Stimulated activated CD4-positive, alpha-beta T cell treated with anti-CD3 and anti-CD28 coated beads, Interleukin-15, amount 100 ng/mL, for 48 hours (primary cell): ENCODE data around the gene NIFK.
"Not testable (repeated sequence)": the region's sequence is repeated elsewhere in the genome, so short reads cannot be mapped to it uniquely, and the experiment has no call there.

Source experiments
- DNase-seq, 2 donors: peaks; one replicate each; pipeline ENCODE4 v3.0.0-alpha.2; 2020; ENCODE audit warnings: low read depth in 2 of 2

Gene NIFK

GRCh38 chr2:121694398-121695170 lies 42.1 kb downstream of the NIFK start:
- no peak for DNase-seq

GRCh38 chr2:121690572-121690971 lies 46.1 kb downstream of the NIFK start:
- not testable (repeated sequence) for DNase-seq

- DNase-seq, result no peak
These were observed 46.6 kb downstream of the NIFK start for GRCh38 chr2:121690095-121690494.

- no peak for DNase-seq
These were observed 47.3 kb downstream of the NIFK start for GRCh38 chr2:121689356-121689755.

- DNase-seq, result no peak
These were observed 47.9 kb downstream of the NIFK start for GRCh38 chr2:121688820-121689219.

- DNase-seq, result no peak
These were observed 49.8 kb downstream of the NIFK start for GRCh38 chr2:121686902-121687301.

GRCh38 chr2:121686218-121686617 lies 50.5 kb downstream of the NIFK start:
- no peak for DNase-seq

GRCh38 chr2:121682396-121683298 lies 54.0 kb downstream of the NIFK start:
- no peak for DNase-seq

GRCh38 chr2:121677855-121678254 lies 58.8 kb downstream of the NIFK start:
- DNase-seq, result no peak
